ENCODE data around the gene SARS1.
A peak's percentile ranks its signal among the peaks of the same experiment; 100 is the strongest.

Gene SARS1

GRCh38 chr1:109225711-109226445 is 12.2 kb downstream of the SARS1 start:
- DNase-seq (ENCODE audit: low read depth) = no peak

GRCh38 chr1:109228167-109228566 is 14.4 kb downstream of the SARS1 start:
- no peak for DNase-seq (ENCODE audit: low read depth)

- DNase-seq (ENCODE audit: low read depth) = no peak
These were observed 15.9 kb downstream of the SARS1 start for GRCh38 chr1:109229531-109230127.

- no peak for DNase-seq (ENCODE audit: low read depth)
These were observed 17.3 kb downstream of the SARS1 start for GRCh38 chr1:109231066-109231465.

- no peak for DNase-seq (ENCODE audit: low read depth)
These were observed 21.4 kb downstream of the SARS1 start for GRCh38 chr1:109235137-109235536.

- no peak for DNase-seq (ENCODE audit: low read depth)
These were observed 23.8 kb downstream of the SARS1 start for GRCh38 chr1:109237512-109237911.

- no peak for DNase-seq (ENCODE audit: low read depth)
These were observed 24.7 kb downstream of the SARS1 start for GRCh38 chr1:109238382-109238781.

GRCh38 chr1:109239047-109239408 is 25.3 kb downstream of the SARS1 start:
- DNase-seq (ENCODE audit: low read depth) = no peak

- DNase-seq (ENCODE audit: low read depth) = no peak
These were observed 25.8 kb downstream of the SARS1 start for GRCh38 chr1:109239409-109240068.

GRCh38 chr1:109240158-109241152 is 26.7 kb downstream of the SARS1 start:
- DNase-seq (ENCODE audit: low read depth) = peak; percentile 36

GRCh38 chr1:109241344-109241743 is 27.6 kb downstream of the SARS1 start:
- no peak for DNase-seq (ENCODE audit: low read depth)

- DNase-seq (ENCODE audit: low read depth) = no peak
These were observed 28.2 kb downstream of the SARS1 start for GRCh38 chr1:109241841-109242345.

GRCh38 chr1:109242387-109242786 is 28.7 kb downstream of the SARS1 start:
- no peak for DNase-seq (ENCODE audit: low read depth)

- DNase-seq (ENCODE audit: low read depth) = no peak
These were observed 29.5 kb downstream of the SARS1 start for GRCh38 chr1:109243221-109243620.

- DNase-seq (ENCODE audit: low read depth) = no peak
These were observed 30.3 kb downstream of the SARS1 start for GRCh38 chr1:109243860-109244552.

- DNase-seq (ENCODE audit: low read depth) = no peak
These were observed 32.4 kb downstream of the SARS1 start for GRCh38 chr1:109246141-109246551.

GRCh38 chr1:109247401-109248365 is 34.0 kb downstream of the SARS1 start:
- DNase-seq (ENCODE audit: low read depth) = no peak

- no peak for DNase-seq (ENCODE audit: low read depth)
These were observed 34.7 kb downstream of the SARS1 start for GRCh38 chr1:109248444-109248796.

- DNase-seq (ENCODE audit: low read depth) = peak; percentile 15
These were observed 35.3 kb downstream of the SARS1 start, which contains the start of gene CELSR2 for GRCh38 chr1:109248797-109249629. TSS of gene CELSR2 (plus strand) at chr1:109249539. CDS start at chr1:109250080, 541 bp downstream.
